B cell (primary cell): ENCODE results near the gene FSTL5. TPM values are rescaled to one million over a fixed set of nuclear protein-coding genes. Genes with fewer than 3 reads are reported as not detected.

Experiments
- ATAC-seq: fragments of 200-7000 bp; cut with Tn5 transposase; one replicate; pipeline ENCODE4 v1.10.0; 2021; ENCODE audit warnings: low read depth, mild to moderate bottlenecking, moderate number of reproducible peaks, moderate library complexity
- CTCF ChIA-PET: fragments of 350-600 bp; sonication (Branson Sonifier 250); formaldehyde crosslinking; loops from one replicate; lab custom pipeline; 2021; ENCODE audit warnings: antibody characterized with exemption, inconsistent platforms; lab: Charles Lee
- POLR2A ChIA-PET: fragments of 350-600 bp; sonication (Branson Sonifier 250); formaldehyde crosslinking; loops from one replicate; lab custom pipeline; 2021; ENCODE audit warnings: antibody characterized with exemption; lab: Charles Lee
- DNase-seq: peaks from one replicate; pipeline ENCODE4 v3.0.0; 2013
- H2AFZ ChIP-seq: 2 replicates; pipeline ENCODE4 v1.6.1; 2012; ENCODE audit warnings: mild to moderate bottlenecking, low read depth, low read length; ENCODE audit not compliant: insufficient read depth, poor library complexity, severe bottlenecking
- H3K27ac ChIP-seq, 2 donors: 1 replicate in 1 of 2; 2 replicates in 1 of 2; pipeline ENCODE4 v1.5.1; 2012 to 2013; ENCODE audit warnings: low read length in 2 of 2, mild to moderate bottlenecking in 2 of 2, moderate library complexity in 1 of 2
- H3K27me3 ChIP-seq, 4 experiments: fragments of 200-600 bp in 1 of 4; sonication (generic) in 1 of 4; replicated peaks in 1 of 4; 1 replicate in 2 of 4; 2 replicates in 2 of 4; pipeline versions ENCODE4 v1.6.1 to v1.7.0; 2013 to 2016; ENCODE audit warnings: low read length in 3 of 4, mild to moderate bottlenecking in 2 of 4, mixed read lengths in 1 of 4, moderate library complexity in 1 of 4; ENCODE audit not compliant: insufficient read depth in 4 of 4, control insufficient read depth in 3 of 4; ENCODE audit errors: control extremely low read depth in 1 of 4
- H3K36me3 ChIP-seq, 2 experiments: replicated peaks in 1 of 2; 1 replicate in 1 of 2; 2 replicates in 1 of 2; pipeline versions ENCODE4 v1.6.1 to v1.7.1; 2013; ENCODE audit warnings: low read length in 1 of 2; ENCODE audit not compliant: insufficient read depth in 2 of 2, control insufficient read depth in 1 of 2; ENCODE audit errors: control extremely low read depth in 1 of 2, extremely low read depth in 1 of 2
- H3K4me1 ChIP-seq, 2 donors: fragments of 200-600 bp in 1 of 2; sonication (generic) in 1 of 2; 1 replicate in 1 of 2; 2 replicates in 1 of 2; pipeline versions ENCODE4 v1.5.1 to v1.6.1; 2013 to 2017; ENCODE audit warnings: low read length in 2 of 2; ENCODE audit not compliant: control insufficient read depth in 2 of 2, insufficient read depth in 2 of 2
- H3K4me2 ChIP-seq: replicated peaks from 2 replicates; pipeline ENCODE3; 2012; ENCODE audit warnings: mild to moderate bottlenecking, low read depth, low read length; ENCODE audit not compliant: poor library complexity, severe bottlenecking
- H3K4me3 ChIP-seq, 5 experiments: fragments of 200-600 bp in 1 of 5; sonication (generic) in 1 of 5; 1 replicate in 3 of 5; 2 replicates in 2 of 5; pipeline versions ENCODE4 v1.5.1 to v1.7.0; 2011 to 2016; ENCODE audit warnings: low read length in 4 of 5, mild to moderate bottlenecking in 4 of 5, low read depth in 2 of 5, control low read depth in 1 of 5, moderate library complexity in 1 of 5; ENCODE audit not compliant: insufficient read depth in 1 of 5; ENCODE audit errors: control extremely low read depth in 1 of 5, extremely low read depth in 1 of 5
- H3K79me2 ChIP-seq: fragments of 200-600 bp; sonication (generic); one replicate; pipeline ENCODE4 v1.6.0; 2016; ENCODE audit warnings: low read length; ENCODE audit not compliant: control insufficient read depth, insufficient read depth
- H3K9ac ChIP-seq: fragments of 200-600 bp; sonication (generic); 2 replicates; pipeline ENCODE4 v1.6.1; 2017; ENCODE audit warnings: mild to moderate bottlenecking, low read length, moderate library complexity
- H3K9me3 ChIP-seq, 3 donors: one replicate each; pipeline versions ENCODE4 v1.6.1 to v1.7.1; 2013; ENCODE audit warnings: low read length in 2 of 3; ENCODE audit not compliant: control insufficient read depth in 2 of 3, insufficient read depth in 1 of 3; ENCODE audit errors: control extremely low read depth in 1 of 3
- H4K20me1 ChIP-seq: 2 replicates; pipeline ENCODE4 v1.6.0; 2012; ENCODE audit warnings: mild to moderate bottlenecking, low read length; ENCODE audit not compliant: insufficient read depth, control insufficient read depth, poor library complexity, severe bottlenecking
- H3K27ac Mint-ChIP-seq: one replicate; pipeline ENCODE4 v1.8.0; 2021; ENCODE audit warnings: mixed read lengths
- H3K27me3 Mint-ChIP-seq: one replicate; pipeline ENCODE4 v1.8.0; 2021; ENCODE audit warnings: mixed read lengths
- H3K4me1 Mint-ChIP-seq: one replicate; pipeline ENCODE4 v1.8.0; 2021; ENCODE audit warnings: mixed read lengths
- H3K4me3 Mint-ChIP-seq: one replicate; pipeline ENCODE4 v1.8.0; 2021; ENCODE audit warnings: mixed read lengths
- H3K9me3 Mint-ChIP-seq: one replicate; pipeline ENCODE4 v1.8.0; 2022; ENCODE audit warnings: mixed read lengths; ENCODE audit not compliant: insufficient read depth
- EZH2 ChIP-seq: IDR thresholded peaks from 2 replicates; pipeline ENCODE4 v1.6.1; 2012; ENCODE audit warnings: borderline replicate concordance, low read depth, mild to moderate bottlenecking, moderate library complexity, low read length; ENCODE audit not compliant: insufficient read depth, poor library complexity, severe bottlenecking
- WGBS: methylation state at CpG from one replicate; pipeline ENCODE4 v1.1.5; 2013; ENCODE audit warnings: missing lambda C conversion rate; ENCODE audit not compliant: insufficient coverage; 5-methylcytosine and 5-hydroxymethylcytosine counted together
- intact Hi-C: fragments of 100-400 bp; cut with micrococcal nuclease; formaldehyde crosslinking; loops from one replicate; pipeline ENCODE4 v1.10.0; 2022
- polyA plus RNA-seq: library from polyadenylated mRNA; depleted of rRNA; stranded (reverse); fragments of >200 nt; gene quantifications from 2 replicates; pipeline ENCODE4 v1.2.3, GENCODE V29; 2012
- total RNA-seq, 2 donors: library from RNA; stranded (reverse); fragments of 120-200 nt in 1 of 2; gene quantifications; 1 replicate in 1 of 2; 2 replicates in 1 of 2; pipeline versions ENCODE4 v1.2.3 to v1.2.4, GENCODE V29; 2013 to 2022
- TF ChIP-seq, protein P1 (sequence below): fragments of 200-600 bp; IDR thresholded peaks from one replicate; pipeline ENCODE4 v1.8.0; 2022; ENCODE audit warnings: antibody characterized with exemption, mild to moderate bottlenecking

The FSTL5 gene
- total and polyA plus RNA-seq, 2 donors (not counting 1 experiment from before 2014, with no cell fraction given) = not detected

- Histone ChIP-seq H3K79me2 (no peaks in the 10 kb centered on the region), H2AFZ (no peak overlapping the region), H3K9ac (no peak overlapping the region), H3K4me3 (no peak overlapping the region), H3K9me3 (no peaks in the 10 kb centered on the region), H3K4me1 (no peaks in the 10 kb centered on the region), H3K36me3 (no peaks in the 10 kb centered on the region), H4K20me1 (no peaks in the 10 kb centered on the region), H3K27me3 (no peaks in the 10 kb centered on the region), H3K27ac (no peak overlapping the region), H3K4me2 (no peak overlapping the region)
- H3K27ac Mint-ChIP-seq = no peak overlapping the region
- ChIA-PET CTCF (no interaction called here), POLR2A (no interaction called here)
- WGBS = 100% methylated on average over 1 of the region's 5 CpGs
- DNase-seq = no peak
- H3K4me1 Mint-ChIP-seq = no peaks in the 10 kb centered on the region
- TF ChIP-seq, protein P1, sequence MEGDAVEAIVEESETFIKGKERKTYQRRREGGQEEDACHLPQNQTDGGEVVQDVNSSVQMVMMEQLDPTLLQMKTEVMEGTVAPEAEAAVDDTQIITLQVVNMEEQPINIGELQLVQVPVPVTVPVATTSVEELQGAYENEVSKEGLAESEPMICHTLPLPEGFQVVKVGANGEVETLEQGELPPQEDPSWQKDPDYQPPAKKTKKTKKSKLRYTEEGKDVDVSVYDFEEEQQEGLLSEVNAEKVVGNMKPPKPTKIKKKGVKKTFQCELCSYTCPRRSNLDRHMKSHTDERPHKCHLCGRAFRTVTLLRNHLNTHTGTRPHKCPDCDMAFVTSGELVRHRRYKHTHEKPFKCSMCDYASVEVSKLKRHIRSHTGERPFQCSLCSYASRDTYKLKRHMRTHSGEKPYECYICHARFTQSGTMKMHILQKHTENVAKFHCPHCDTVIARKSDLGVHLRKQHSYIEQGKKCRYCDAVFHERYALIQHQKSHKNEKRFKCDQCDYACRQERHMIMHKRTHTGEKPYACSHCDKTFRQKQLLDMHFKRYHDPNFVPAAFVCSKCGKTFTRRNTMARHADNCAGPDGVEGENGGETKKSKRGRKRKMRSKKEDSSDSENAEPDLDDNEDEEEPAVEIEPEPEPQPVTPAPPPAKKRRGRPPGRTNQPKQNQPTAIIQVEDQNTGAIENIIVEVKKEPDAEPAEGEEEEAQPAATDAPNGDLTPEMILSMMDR = no peak
- TF ChIP-seq EZH2 = no peak
- H3K27me3 Mint-ChIP-seq = no peaks in the 10 kb centered on the region
- no peak for ATAC-seq
- H3K9me3 Mint-ChIP-seq = peaks cover 3% of the 10 kb centered on the region
- intact Hi-C loops = no loop called here
- no peak overlapping the region for H3K4me3 Mint-ChIP-seq
Measured at GRCh38 chr4:161554372-161554990, 609.3 kb downstream of the FSTL5 start.

DNA sequence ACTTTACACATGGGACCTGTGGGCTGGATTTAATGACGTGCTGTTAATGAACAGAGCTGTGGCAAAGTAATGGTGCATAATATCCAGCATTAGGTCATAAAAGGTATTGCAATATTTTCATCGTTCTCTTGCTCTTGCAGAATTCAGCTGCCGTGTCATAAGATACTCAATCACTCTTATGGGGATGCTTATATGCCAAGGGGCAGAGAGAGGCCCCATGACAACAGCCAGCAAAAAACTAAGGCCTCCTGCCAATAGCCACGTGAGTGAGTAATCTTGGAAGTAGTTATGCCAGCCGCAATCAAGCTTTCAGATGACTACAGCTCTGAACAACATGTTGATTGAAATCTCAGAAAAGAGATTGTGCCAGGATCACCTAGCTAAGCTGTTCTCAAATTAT, 616.9 kb downstream of the FSTL5 start:
- Mint-ChIP-seq H3K27me3 (no peaks in the 10 kb centered on the region), H3K4me1 (no peaks in the 10 kb centered on the region), H3K4me3 (no peak overlapping the region), H3K9me3 (peaks cover 3% of the 10 kb centered on the region), H3K27ac (no peak overlapping the region)
- DNase-seq = no peak
- H3K4me2 ChIP-seq = no peak overlapping the region
- no peaks in the 10 kb centered on the region for H4K20me1 ChIP-seq
- no peaks in the 10 kb centered on the region for H3K27me3 ChIP-seq
- H2AFZ ChIP-seq = no peak overlapping the region
- H3K36me3 ChIP-seq = no peaks in the 10 kb centered on the region
- CTCF ChIA-PET = no interaction called here
- ATAC-seq = no peak
- no peak overlapping the region for H3K9ac ChIP-seq
- H3K4me1 ChIP-seq = no peaks in the 10 kb centered on the region
- no peak overlapping the region for H3K4me3 ChIP-seq
- no peaks in the 10 kb centered on the region for H3K79me2 ChIP-seq
- POLR2A ChIA-PET = no interaction called here
- no peak for TF ChIP-seq EZH2
- TF ChIP-seq, protein P1 = no peak
- 83% methylated on average over 1 of the region's 5 CpGs for WGBS
- no peak overlapping the region for H3K27ac ChIP-seq
- intact Hi-C loops = no loop called here
- H3K9me3 ChIP-seq = no peaks in the 10 kb centered on the region
